ENCODE data around the gene KCTD3. TPM values are rescaled to one million over a fixed set of nuclear protein-coding genes. Genes with fewer than 3 reads are reported as not detected.

KCTD3 gene
- total RNA-seq, 1 donor from 2014 or later = 26.9 TPM

DNA sequence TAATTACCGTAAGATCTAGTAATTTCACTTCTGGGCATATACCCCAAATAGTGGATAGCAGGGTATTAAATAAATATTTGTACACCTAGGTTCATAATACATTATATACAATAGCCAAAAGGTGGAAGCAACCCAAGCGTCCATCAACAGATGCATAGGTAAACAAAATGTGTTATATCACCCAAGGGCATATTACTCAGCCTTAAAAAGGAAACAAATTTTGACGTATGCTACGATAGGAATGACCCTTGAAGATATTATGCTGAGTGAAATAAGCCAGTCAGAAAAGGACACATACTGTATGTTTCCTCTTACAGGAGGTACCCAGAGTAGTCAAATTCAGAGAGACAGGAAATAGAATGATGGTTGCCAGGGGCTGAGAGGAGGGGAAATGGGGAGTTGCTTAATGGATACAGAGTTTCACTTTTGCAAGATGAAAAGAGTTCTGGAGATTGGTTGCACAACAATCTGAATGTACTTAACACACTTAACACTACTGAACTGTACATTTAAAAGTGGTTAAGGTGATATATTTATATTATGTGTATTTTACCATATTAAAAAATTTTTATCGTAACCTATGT lies 36.6 kb upstream of the KCTD3 start:
- TF ChIP-seq, protein P1, sequence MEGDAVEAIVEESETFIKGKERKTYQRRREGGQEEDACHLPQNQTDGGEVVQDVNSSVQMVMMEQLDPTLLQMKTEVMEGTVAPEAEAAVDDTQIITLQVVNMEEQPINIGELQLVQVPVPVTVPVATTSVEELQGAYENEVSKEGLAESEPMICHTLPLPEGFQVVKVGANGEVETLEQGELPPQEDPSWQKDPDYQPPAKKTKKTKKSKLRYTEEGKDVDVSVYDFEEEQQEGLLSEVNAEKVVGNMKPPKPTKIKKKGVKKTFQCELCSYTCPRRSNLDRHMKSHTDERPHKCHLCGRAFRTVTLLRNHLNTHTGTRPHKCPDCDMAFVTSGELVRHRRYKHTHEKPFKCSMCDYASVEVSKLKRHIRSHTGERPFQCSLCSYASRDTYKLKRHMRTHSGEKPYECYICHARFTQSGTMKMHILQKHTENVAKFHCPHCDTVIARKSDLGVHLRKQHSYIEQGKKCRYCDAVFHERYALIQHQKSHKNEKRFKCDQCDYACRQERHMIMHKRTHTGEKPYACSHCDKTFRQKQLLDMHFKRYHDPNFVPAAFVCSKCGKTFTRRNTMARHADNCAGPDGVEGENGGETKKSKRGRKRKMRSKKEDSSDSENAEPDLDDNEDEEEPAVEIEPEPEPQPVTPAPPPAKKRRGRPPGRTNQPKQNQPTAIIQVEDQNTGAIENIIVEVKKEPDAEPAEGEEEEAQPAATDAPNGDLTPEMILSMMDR (IDR thresholded peaks at IDR 0.05) = no peak
- DNase-seq = no peak
- ATAC-seq = peak; percentile 25
- intact Hi-C loops (cut with DNase I) = no loop called here
- Histone ChIP-seq H3K36me3 (no peaks in the 10 kb centered on the region), H3K4me3 (no peak overlapping the region), H3K9me3 (no peaks in the 10 kb centered on the region), H3K27ac (no peak overlapping the region), H3K27me3 (no peaks in the 10 kb centered on the region), H3K4me1 (no peaks in the 10 kb centered on the region)

GRCh38 chr1:215539803-215540570 lies 27.1 kb upstream of the KCTD3 start:
- H3K27me3 ChIP-seq = no peaks in the 10 kb centered on the region
- no peak overlapping the region for H3K4me3 ChIP-seq
- H3K36me3 ChIP-seq = no peaks in the 10 kb centered on the region
- H3K27ac ChIP-seq = no peak overlapping the region
- DNase-seq (no peak), ATAC-seq (peak; percentile 43)
- intact Hi-C loops (cut with DNase I) = no loop called here
- TF ChIP-seq, protein P1 (IDR thresholded peaks at IDR 0.05) = no peak
- no peaks in the 10 kb centered on the region for H3K9me3 ChIP-seq
- H3K4me1 ChIP-seq = no peaks in the 10 kb centered on the region

DNA sequence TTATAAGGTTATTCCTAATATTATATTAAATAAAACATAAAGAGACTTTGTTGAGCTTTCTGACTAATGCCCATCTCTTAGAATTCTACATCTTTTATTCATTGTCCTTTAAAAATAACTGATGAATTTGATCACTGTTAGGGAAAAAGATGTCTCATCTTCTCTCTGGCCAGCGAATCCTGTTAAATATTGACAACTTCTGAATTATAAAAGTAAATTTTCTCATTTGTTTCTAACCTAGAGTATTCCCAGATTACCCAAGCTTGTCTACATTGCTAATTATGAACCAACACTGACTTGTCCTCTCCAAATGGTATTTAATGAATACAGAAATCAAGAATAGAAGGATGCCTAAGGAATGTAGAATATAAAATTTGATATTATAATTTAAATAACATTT lies 24.8 kb upstream of the KCTD3 start:
- intact Hi-C loops (cut with DNase I) = no loop called here
- Histone ChIP-seq H3K27me3 (no peaks in the 10 kb centered on the region), H3K36me3 (no peaks in the 10 kb centered on the region), H3K4me3 (no peak overlapping the region), H3K4me1 (no peaks in the 10 kb centered on the region), H3K9me3 (no peaks in the 10 kb centered on the region), H3K27ac (no peak overlapping the region)
- ATAC-seq = no peak
- DNase-seq = no peak
- TF ChIP-seq, protein P1 (IDR thresholded peaks at IDR 0.05) = no peak

GRCh38 chr1:215543191-215543606 lies 23.9 kb upstream of the KCTD3 start:
- ATAC-seq (peak; percentile 90), DNase-seq (no peak)
- H3K4me1 ChIP-seq = no peaks in the 10 kb centered on the region
- H3K4me3 ChIP-seq = no peak overlapping the region
- TF ChIP-seq, protein P1 (IDR thresholded peaks at IDR 0.05) = no peak
- H3K36me3 ChIP-seq = no peaks in the 10 kb centered on the region
- intact Hi-C loops (cut with DNase I) = no loop called here
- no peaks in the 10 kb centered on the region for H3K9me3 ChIP-seq
- no peaks in the 10 kb centered on the region for H3K27me3 ChIP-seq
- no peak overlapping the region for H3K27ac ChIP-seq

DNA sequence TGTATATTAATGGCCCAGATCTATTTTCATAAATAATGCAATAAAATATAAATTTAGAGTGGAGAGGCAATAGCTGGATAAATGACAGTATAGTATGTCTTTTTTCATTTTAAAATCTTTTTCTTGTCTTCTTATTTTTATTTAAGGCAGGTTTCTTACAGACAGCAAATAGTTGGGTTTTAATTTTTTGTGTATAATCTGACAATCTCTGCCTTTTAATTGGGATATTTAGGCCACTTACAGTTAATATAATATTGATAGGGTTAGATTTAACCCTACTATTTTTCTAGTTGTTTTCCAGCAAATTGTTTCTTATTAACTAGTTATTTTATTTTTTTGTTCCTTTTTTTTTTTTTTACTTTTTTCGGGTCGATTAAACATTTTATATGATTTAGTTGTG lies 23.3 kb upstream of the KCTD3 start:
- no peak overlapping the region for H3K27ac ChIP-seq
- no peaks in the 10 kb centered on the region for H3K36me3 ChIP-seq
- H3K27me3 ChIP-seq = no peaks in the 10 kb centered on the region
- intact Hi-C loops (cut with DNase I) = no loop called here
- H3K4me3 ChIP-seq = no peak overlapping the region
- H3K4me1 ChIP-seq = no peaks in the 10 kb centered on the region
- TF ChIP-seq, protein P1 (IDR thresholded peaks at IDR 0.05) = no peak
- ATAC-seq (no peak), DNase-seq (no peak)
- no peaks in the 10 kb centered on the region for H3K9me3 ChIP-seq
